CD4-positive, alpha-beta T cell (primary cell): ENCODE measurements around the gene TLE6. TPM values are rescaled to one million over a fixed set of nuclear protein-coding genes. Genes with fewer than 3 reads are reported as not detected.

Experiments
- ATAC-seq: fragments of 200-7000 bp; cut with Tn5 transposase; one replicate; pipeline ENCODE4 v1.10.0; 2022; ENCODE audit warnings: mild to moderate bottlenecking; ENCODE audit not compliant: poor library complexity
- CTCF ChIA-PET: fragments of 350-600 bp; sonication (Branson Sonifier 250); formaldehyde crosslinking; loops from one replicate; lab custom pipeline; 2021; ENCODE audit warnings: antibody characterized with exemption, inconsistent platforms; lab: Charles Lee
- POLR2A ChIA-PET: fragments of 350-600 bp; sonication (Branson Sonifier 250); formaldehyde crosslinking; loops from one replicate; lab custom pipeline; 2021; ENCODE audit warnings: antibody characterized with exemption, inconsistent platforms; lab: Charles Lee
- DNase-seq, 14 experiments: peaks; one replicate each; pipeline ENCODE4 v3.0.0-alpha.2; 2013 to 2020; ENCODE audit warnings: mixed read lengths in 2 of 14
- H3K27ac ChIP-seq, 2 donors: one replicate each; pipeline versions ENCODE4 v1.5.1 to v1.7.0; 2013; ENCODE audit warnings: low read length in 2 of 2, low read depth in 1 of 2, mild to moderate bottlenecking in 1 of 2
- H3K27me3 ChIP-seq, 2 experiments: 1 replicate in 1 of 2; 2 replicates in 1 of 2; pipeline versions ENCODE4 v1.6.1 to v1.7.0; 2013; ENCODE audit warnings: low read length in 2 of 2, control low read depth in 1 of 2, mild to moderate bottlenecking in 1 of 2, moderate library complexity in 1 of 2; ENCODE audit not compliant: insufficient read depth in 2 of 2, control insufficient read depth in 1 of 2
- H3K36me3 ChIP-seq: one replicate; pipeline ENCODE4 v1.6.1; 2013; ENCODE audit warnings: low read length, control low read depth; ENCODE audit not compliant: insufficient read depth
- H3K4me1 ChIP-seq: one replicate; pipeline ENCODE4 v1.6.1; 2013; ENCODE audit warnings: low read length, control low read depth; ENCODE audit not compliant: insufficient read depth
- H3K4me3 ChIP-seq: one replicate; pipeline ENCODE4 v1.5.1; 2013; ENCODE audit warnings: mild to moderate bottlenecking, low read length, moderate library complexity
- H3K9me3 ChIP-seq, 2 experiments: 1 replicate in 1 of 2; 2 replicates in 1 of 2; pipeline versions ENCODE4 v1.6.1 to v1.7.0; 2013; ENCODE audit warnings: low read length in 2 of 2, mild to moderate bottlenecking in 2 of 2, control low read depth in 1 of 2, moderate library complexity in 1 of 2; ENCODE audit not compliant: control insufficient read depth in 1 of 2, insufficient read depth in 1 of 2
- H3K27ac Mint-ChIP-seq: one replicate; pipeline ENCODE4 v1.8.0; 2020; ENCODE audit warnings: mixed read lengths
- H3K27me3 Mint-ChIP-seq: one replicate; pipeline ENCODE4 v1.8.0; 2021; ENCODE audit warnings: mixed read lengths
- H3K36me3 Mint-ChIP-seq: one replicate; pipeline ENCODE4 v1.8.0; 2021; ENCODE audit warnings: low read depth, mixed read lengths
- H3K4me1 Mint-ChIP-seq: one replicate; pipeline ENCODE4 v1.8.0; 2021; ENCODE audit warnings: low read depth, mixed read lengths
- H3K4me3 Mint-ChIP-seq: one replicate; pipeline ENCODE4 v1.8.0; 2020; ENCODE audit warnings: mild to moderate bottlenecking, mixed read lengths
- H3K9me3 Mint-ChIP-seq: one replicate; pipeline ENCODE4 v1.8.0; 2020; ENCODE audit warnings: mixed read lengths
- CTCF ChIP-seq: fragments of 200-600 bp; IDR thresholded peaks from one replicate; pipeline ENCODE4 v1.8.0; 2022; ENCODE audit warnings: antibody characterized with exemption, mild to moderate bottlenecking
- intact Hi-C, 2 experiments: fragments of 100-400 bp; cut with DNase I in 1 of 2; cut with micrococcal nuclease in 1 of 2; formaldehyde crosslinking; loops; one replicate each; pipeline versions ENCODE4 v1.15.1 to v1.9.0; 2023 to 2025; cut with DNase I, micrococcal nuclease
- total RNA-seq, 174 experiments: library from RNA in 2 of 174; stranded (reverse) in 2 of 174; gene quantifications; one replicate each; pipeline ENCODE4 v1.2.3 and lab custom pipeline; 2021 to 2026

The TLE6 gene
- total RNA-seq, 2 experiments from 2014 or later, result not detected

- H3K27me3 Mint-ChIP-seq, result no peaks in the 10 kb centered on the region
- Histone ChIP-seq H3K27me3 (no peaks in the 10 kb centered on the region), H3K9me3 (peaks cover 0 to 4% of the 10 kb centered on the region in 2 experiments), H3K27ac (no peak overlapping the region), H3K36me3 (no peaks in the 10 kb centered on the region), H3K4me1 (peaks cover 23% of the 10 kb centered on the region), H3K4me3 (no peak overlapping the region)
- peaks cover 38% of the 10 kb centered on the region for H3K4me1 Mint-ChIP-seq
- DNase-seq (no peak), ATAC-seq (no peak)
- no peak for TF ChIP-seq CTCF
- intact Hi-C loops, result no loop called here
- ChIA-PET POLR2A (interaction anchor here (0.7 to 8.9 kb wide), 2 partner anchors 12 to 19 kb away, joined by 3 to 80 read pairs; partner anchors contain the start of gene TLE5), CTCF (no interaction called here)
- H3K9me3 Mint-ChIP-seq, result no peaks in the 10 kb centered on the region
- H3K36me3 Mint-ChIP-seq, result no peaks in the 10 kb centered on the region
- peak overlapping the region; percentile 38 for H3K4me3 Mint-ChIP-seq
- H3K27ac Mint-ChIP-seq, result peak overlapping the region; percentile 30
Measured at GRCh38 chr19:3041327-3041726, 64.0 kb downstream of the TLE6 start.

GRCh38 chr19:3041761-3042620 is 64.6 kb downstream of the TLE6 start:
- Mint-ChIP-seq H3K4me3 (peak overlapping the region; percentile 62), H3K9me3 (no peaks in the 10 kb centered on the region), H3K4me1 (peaks cover 38% of the 10 kb centered on the region), H3K36me3 (no peaks in the 10 kb centered on the region), H3K27me3 (no peaks in the 10 kb centered on the region), H3K27ac (peak overlapping the region; percentile 43)
- intact Hi-C loops, result no loop called here
- no peak for TF ChIP-seq CTCF
- Histone ChIP-seq H3K27ac (no peak overlapping the region), H3K27me3 (no peaks in the 10 kb centered on the region), H3K4me3 (no peak overlapping the region), H3K4me1 (peaks cover 20% of the 10 kb centered on the region), H3K9me3 (peaks cover 0 to 4% of the 10 kb centered on the region in 2 experiments), H3K36me3 (no peaks in the 10 kb centered on the region)
- DNase-seq (no peak), ATAC-seq (peak; percentile 21)
- ChIA-PET CTCF (interaction anchor here (0.8 to 1.2 kb wide), 2 partner anchors 19 to 62 kb away, joined by 3 to 5 read pairs; no protein-coding TSS in a partner anchor), POLR2A (interaction anchor here (0.7 to 8.9 kb wide), 4 partner anchors 10 to 18 kb away, joined by 3 to 80 read pairs (median 12); partner anchors contain the start of gene TLE5)

GRCh38 chr19:3042621-3043267 is 65.4 kb downstream of the TLE6 start:
- Mint-ChIP-seq H3K9me3 (no peaks in the 10 kb centered on the region), H3K4me1 (peaks cover 43% of the 10 kb centered on the region), H3K4me3 (peak overlapping the region; percentile 62), H3K27me3 (no peaks in the 10 kb centered on the region), H3K27ac (peak overlapping the region; percentile 43), H3K36me3 (peaks cover 4% of the 10 kb centered on the region)
- no peak overlapping the region for H3K27ac ChIP-seq
- H3K27me3 ChIP-seq, result no peaks in the 10 kb centered on the region
- TF ChIP-seq CTCF, result no peak
- ChIA-PET POLR2A (interaction anchor here (0.7 to 8.9 kb wide), 4 partner anchors 9 to 92 kb away, joined by 4 to 80 read pairs (median 12); partner anchors contain the start of gene TLE5), CTCF (interaction anchor here (0.8 to 1.2 kb wide), 2 partner anchors 18 to 61 kb away, joined by 3 to 5 read pairs; no protein-coding TSS in a partner anchor)
- H3K36me3 ChIP-seq, result no peaks in the 10 kb centered on the region
- no peak overlapping the region for H3K4me3 ChIP-seq
- peaks cover 26% of the 10 kb centered on the region for H3K4me1 ChIP-seq
- ATAC-seq (no peak), DNase-seq (no peak)
- intact Hi-C loops, result no loop called here
- peaks cover 0 to 4% of the 10 kb centered on the region in 2 experiments for H3K9me3 ChIP-seq

Other genes starting within 250 kb of the TLE6 start
- gene SLC39A3, start 237.5 kb upstream of the TLE6 start, total RNA-seq, result 1 to 10 TPM; 7.6 to 7.9 TPM
- 10 to 100 TPM; 28.3 to 29.7 TPM for gene SGTA, start 194.3 kb upstream of the TLE6 start, total RNA-seq
- 10 to 100 TPM; 26.6 to 27.3 TPM for gene THOP1, start 192.1 kb upstream of the TLE6 start, total RNA-seq
- 1 to 10 TPM; 3.5 to 3.6 TPM for gene ZNF554, start 157.7 kb upstream of the TLE6 start, total RNA-seq
- gene ZNF555, start 136.1 kb upstream of the TLE6 start, total RNA-seq, result 1 to 10 TPM; 2.3 to 2.4 TPM
- gene ZNF556, start 110.2 kb upstream of the TLE6 start, total RNA-seq, result not detected
- gene ZNF57, start 76.6 kb upstream of the TLE6 start, total RNA-seq, result under 1 TPM; 0.47 to 0.82 TPM
- gene ZNF77, start 32.6 kb upstream of the TLE6 start, total RNA-seq, result 1 to 10 TPM; 2.0 to 2.4 TPM
- 10 to 100 TPM; 23.9 to 25.0 TPM for gene TLE2, start 51.7 kb downstream of the TLE6 start, total RNA-seq
- 100 to 1,000 TPM; 722 to 793 TPM for gene TLE5, start 84.9 kb downstream of the TLE6 start, total RNA-seq
- 1 to 10 TPM; 2.6 to 3.4 TPM for gene GNA11, start 116.8 kb downstream of the TLE6 start, total RNA-seq
- gene GNA15, start 158.5 kb downstream of the TLE6 start, total RNA-seq, result 10 to 100 TPM; 12.1 to 14.9 TPM
- 10 to 100 TPM; 70.2 to 73.7 TPM for gene S1PR4, start 201.2 kb downstream of the TLE6 start, total RNA-seq
- gene NCLN, start 208.4 kb downstream of the TLE6 start, total RNA-seq, result 10 to 100 TPM; 49.6 to 51.9 TPM
- gene CELF5, start 247.1 kb downstream of the TLE6 start, total RNA-seq, result under 1 TPM; 0.36 TPM